Measurements from ENCODE around the gene SLC6A5.

GRCh38 chr11:20609727-20610707 is 10.6 kb downstream of the SLC6A5 start:
- TF ChIP-seq, protein P1, sequence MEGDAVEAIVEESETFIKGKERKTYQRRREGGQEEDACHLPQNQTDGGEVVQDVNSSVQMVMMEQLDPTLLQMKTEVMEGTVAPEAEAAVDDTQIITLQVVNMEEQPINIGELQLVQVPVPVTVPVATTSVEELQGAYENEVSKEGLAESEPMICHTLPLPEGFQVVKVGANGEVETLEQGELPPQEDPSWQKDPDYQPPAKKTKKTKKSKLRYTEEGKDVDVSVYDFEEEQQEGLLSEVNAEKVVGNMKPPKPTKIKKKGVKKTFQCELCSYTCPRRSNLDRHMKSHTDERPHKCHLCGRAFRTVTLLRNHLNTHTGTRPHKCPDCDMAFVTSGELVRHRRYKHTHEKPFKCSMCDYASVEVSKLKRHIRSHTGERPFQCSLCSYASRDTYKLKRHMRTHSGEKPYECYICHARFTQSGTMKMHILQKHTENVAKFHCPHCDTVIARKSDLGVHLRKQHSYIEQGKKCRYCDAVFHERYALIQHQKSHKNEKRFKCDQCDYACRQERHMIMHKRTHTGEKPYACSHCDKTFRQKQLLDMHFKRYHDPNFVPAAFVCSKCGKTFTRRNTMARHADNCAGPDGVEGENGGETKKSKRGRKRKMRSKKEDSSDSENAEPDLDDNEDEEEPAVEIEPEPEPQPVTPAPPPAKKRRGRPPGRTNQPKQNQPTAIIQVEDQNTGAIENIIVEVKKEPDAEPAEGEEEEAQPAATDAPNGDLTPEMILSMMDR (IDR thresholded peaks at IDR 0.05) = peak; percentile 93 to 99 (median 96)
- no peak for TF ChIP-seq POLR2A (IDR thresholded peaks at IDR 0.05)
